GM19438 (cell line): ENCODE results near the gene CLIC3.

Experiments used
- ATAC-seq: cut with Tn5 transposase; IDR thresholded peaks from one replicate; pipeline ENCODE4 v1.9.1; 2021; ENCODE audit warnings: low read depth; ENCODE audit not compliant: unreplicated experiment

CLIC3 gene

DNA sequence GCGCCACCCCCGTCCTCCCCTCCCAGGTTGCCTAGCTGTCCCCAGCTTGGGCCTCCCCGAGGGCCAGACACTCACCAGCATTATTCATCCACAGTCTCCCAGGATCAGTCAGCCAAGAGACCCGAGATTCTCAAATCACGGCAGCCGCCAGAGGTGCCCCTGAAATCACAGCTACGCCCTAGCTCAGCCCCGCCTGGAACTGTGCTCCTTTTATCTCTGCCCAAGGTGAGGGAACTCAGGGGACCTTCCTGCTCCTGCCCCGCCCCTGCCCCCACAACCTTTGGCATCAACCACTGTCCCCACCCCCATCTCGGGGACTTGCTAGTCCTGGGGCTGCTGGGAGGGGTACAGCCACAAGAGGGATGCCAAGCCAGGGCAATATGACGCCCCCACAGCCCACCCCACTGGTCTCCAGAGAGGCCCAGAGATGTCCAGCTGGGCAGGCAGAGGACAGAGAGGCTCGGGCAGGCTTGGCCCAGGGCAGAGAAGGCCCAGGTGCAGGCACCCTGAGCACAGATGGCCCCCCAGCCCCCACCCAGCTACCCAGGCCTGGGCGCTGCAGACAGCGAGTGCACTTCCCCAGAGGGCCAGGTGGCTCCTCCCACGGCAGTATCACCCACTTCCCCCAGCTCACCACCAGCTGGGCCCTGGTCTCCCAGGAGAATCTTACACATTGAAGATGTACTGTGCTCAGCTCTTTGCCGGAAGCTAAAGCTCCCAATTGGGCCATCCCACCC is 35.7 kb upstream of the CLIC3 start, which contains the start of gene FUT7:
Gene FUT7 (minus strand): TSS at position 185 of the 737 bp plus-strand sequence. CDS start 97 bp downstream, at position 88.
- no peak for ATAC-seq

GRCh38 chr9:137030538-137031527 is 34.5 kb upstream of the CLIC3 start:
- no peak for ATAC-seq

- no peak for ATAC-seq
Measured at GRCh38 chr9:137030006-137030405, 33.6 kb upstream of the CLIC3 start.

DNA sequence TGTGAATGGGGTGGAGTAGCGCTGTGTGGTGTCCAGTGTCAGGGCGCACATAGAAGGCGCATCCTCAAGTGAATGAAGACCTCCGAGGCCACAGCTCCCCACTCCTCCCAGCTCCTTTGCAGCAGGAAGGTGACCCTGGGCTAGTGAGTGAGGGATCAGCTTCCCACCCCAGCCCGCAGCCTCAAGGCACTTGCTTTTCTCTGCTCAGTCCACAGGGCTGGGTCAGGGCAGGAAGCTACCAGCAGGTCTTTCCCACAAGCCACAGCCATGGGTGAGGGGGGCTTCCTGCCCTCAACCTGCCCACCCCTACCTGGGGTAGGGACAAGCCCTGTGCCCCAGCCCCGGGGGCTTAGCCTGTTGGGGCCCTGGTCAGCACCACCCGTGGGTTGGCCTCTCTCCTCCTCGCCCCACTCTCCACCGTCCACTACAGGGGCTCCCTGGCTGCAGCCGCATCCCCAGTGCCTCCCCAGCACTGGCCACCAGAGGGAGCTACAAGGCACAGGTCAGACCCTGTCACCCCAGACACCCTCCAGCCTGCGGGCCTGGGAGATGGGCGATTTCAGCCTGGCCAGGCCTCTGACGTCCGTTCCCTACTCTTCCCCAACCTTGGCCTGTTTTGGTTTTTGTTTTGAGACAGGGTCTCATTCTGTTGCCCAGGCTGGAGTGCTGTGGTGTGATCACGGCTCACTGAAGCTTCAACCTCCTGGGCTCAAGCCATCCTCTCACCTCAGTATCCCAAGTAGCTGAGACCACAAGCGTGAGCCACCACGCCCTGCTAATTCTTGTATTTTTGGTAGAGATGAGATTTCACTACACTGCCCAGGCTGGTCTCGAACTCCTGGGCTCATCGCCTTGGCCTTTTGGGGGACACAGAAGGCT is 32.9 kb upstream of the CLIC3 start:
- ATAC-seq: no peak

GRCh38 chr9:137028263-137029057 is 32.1 kb upstream of the CLIC3 start:
- ATAC-seq: no peak

- no peak for ATAC-seq
Measured at GRCh38 chr9:137027369-137028262, 31.2 kb upstream of the CLIC3 start, which contains the start of gene ABCA2. Gene ABCA2, minus strand, starts transcription at chr9:137028237. Its CDS starts 97 bp downstream, at chr9:137028140.

GRCh38 chr9:137026828-137027227 is 30.5 kb upstream of the CLIC3 start:
- ATAC-seq: no peak

GRCh38 chr9:137026384-137026783 is 30.0 kb upstream of the CLIC3 start:
- ATAC-seq: no peak

- ATAC-seq: no peak
Measured at GRCh38 chr9:137025517-137025966, 29.2 kb upstream of the CLIC3 start.

GRCh38 chr9:137023583-137023991 is 27.2 kb upstream of the CLIC3 start:
- ATAC-seq: no peak

DNA sequence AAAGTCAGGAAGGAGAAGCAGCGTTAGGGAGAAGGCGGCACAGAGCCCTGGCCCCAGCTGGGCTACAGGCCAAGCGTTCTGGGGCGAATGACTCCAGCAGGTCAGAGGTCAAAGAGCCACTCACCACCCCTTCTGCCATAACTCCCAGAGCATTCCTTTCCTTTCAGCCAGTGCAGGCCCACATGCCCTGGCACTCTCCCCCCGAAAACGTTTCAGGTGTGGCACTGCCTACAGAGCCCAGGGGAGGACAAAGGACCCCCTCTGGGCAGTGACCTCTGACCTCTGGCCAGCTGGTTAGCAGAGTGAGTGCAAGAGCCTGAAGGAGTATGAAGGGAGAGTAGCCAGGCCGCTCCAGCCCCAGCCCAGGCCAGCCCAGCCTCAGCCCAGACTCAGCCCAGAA is 26.8 kb upstream of the CLIC3 start:
- ATAC-seq: no peak

DNA sequence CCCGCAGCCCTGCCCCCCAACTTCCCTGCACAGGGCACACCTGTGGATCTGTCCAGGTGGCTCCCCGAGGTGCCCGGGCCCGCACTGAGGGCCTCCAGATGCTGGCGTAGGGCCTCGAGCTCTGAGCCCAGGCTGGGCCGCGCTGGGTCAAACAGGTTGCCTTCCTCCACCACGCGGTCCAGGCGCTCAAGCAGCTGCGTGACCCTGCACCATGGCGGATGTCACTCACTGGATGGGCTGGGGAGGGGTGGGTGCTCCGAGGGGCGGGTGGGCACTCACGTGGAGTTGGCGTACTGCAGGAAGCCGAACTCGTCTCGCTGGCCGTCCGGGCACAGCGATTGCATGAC is 26.3 kb upstream of the CLIC3 start:
- no peak for ATAC-seq

- ATAC-seq: no peak
Measured at GRCh38 chr9:137021979-137022661, 25.8 kb upstream of the CLIC3 start.

- no peak for ATAC-seq
Measured at GRCh38 chr9:137021568-137021978, 25.2 kb upstream of the CLIC3 start.

DNA sequence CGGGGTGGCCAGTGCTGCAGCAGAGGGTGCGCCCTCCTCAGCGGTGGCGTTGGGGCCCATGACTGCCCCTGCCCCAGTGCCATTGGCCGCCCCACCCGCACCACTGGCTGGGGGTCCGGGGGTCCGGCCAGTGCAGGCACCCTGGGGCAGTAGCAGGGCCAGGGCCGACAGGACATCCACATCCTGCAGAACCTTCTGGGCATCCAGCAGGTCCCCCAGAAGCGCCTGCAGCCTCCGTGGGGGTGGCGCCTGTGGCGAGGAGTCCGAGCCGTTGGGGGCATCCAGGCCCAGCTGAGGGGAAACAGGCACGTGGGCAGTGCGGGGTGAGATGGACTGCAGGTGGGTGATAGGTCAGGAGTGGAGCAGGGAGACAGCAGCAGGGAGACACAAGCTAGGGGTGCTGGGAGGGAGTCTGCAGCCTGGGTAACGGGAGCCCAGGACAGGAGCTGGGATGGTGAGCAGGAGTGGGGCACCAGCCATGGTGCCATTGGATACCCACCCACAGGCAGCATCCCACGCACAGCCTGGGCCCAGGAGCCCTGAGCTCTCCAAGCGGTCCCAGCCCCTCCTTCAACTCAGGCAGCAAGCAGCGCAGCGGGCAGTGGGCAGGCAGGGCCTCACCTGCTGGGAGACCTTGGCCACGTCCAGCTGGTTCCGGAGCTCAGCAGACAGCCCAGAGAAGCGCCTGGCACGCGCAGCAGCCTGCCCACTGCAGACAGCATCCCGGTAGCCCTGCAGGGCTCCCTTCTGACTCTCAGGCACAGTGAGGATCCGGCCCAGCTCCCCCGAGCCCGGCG is 24.6 kb upstream of the CLIC3 start:
- no peak for ATAC-seq

DNA sequence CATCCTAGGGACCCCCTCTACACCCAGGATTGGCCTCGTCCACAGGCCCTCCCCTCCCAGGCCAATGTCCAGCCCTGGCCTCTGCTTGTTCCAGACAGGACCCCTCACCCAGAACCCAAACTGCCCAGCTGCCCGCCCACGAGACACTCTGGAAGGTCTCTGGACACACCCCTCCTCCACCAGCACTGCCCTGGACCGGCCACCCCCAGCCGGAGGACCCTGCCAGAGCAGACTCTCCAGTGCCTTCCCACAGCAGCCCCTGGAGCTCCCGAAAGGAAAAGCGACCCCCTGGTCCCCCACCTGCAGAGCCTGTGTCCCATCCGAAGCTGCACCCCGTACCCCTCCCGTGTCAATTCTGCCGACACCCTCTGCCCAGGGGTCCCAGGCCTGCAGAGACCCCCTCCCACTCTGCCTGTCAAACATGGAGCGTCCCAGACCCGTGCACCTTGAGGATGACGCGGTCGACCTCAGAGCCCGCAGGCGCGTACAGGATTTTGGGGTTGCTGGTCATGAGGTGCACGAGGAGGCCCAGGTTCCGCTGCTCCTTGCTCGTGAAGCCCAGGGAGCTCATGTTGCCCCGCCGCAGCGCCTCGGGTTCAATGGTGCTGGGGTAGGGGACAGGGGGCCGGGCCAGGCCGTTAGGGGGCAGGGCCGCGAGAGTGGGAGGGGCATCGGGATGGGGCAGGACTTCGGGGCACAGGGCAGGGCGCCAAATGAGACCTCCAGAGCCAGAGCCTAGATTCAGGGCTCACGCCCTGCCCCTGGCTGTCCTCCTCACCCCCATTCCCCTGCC is 23.7 kb upstream of the CLIC3 start:
- no peak for ATAC-seq
